ENCODE results near the gene SLC2A4.
A peak's percentile ranks its signal among the peaks of the same experiment; 100 is the strongest.
"Not testable (repeated sequence)": the region's sequence is repeated elsewhere in the genome, so short reads cannot be mapped to it uniquely, and the experiment has no call there.

Gene SLC2A4

DNA sequence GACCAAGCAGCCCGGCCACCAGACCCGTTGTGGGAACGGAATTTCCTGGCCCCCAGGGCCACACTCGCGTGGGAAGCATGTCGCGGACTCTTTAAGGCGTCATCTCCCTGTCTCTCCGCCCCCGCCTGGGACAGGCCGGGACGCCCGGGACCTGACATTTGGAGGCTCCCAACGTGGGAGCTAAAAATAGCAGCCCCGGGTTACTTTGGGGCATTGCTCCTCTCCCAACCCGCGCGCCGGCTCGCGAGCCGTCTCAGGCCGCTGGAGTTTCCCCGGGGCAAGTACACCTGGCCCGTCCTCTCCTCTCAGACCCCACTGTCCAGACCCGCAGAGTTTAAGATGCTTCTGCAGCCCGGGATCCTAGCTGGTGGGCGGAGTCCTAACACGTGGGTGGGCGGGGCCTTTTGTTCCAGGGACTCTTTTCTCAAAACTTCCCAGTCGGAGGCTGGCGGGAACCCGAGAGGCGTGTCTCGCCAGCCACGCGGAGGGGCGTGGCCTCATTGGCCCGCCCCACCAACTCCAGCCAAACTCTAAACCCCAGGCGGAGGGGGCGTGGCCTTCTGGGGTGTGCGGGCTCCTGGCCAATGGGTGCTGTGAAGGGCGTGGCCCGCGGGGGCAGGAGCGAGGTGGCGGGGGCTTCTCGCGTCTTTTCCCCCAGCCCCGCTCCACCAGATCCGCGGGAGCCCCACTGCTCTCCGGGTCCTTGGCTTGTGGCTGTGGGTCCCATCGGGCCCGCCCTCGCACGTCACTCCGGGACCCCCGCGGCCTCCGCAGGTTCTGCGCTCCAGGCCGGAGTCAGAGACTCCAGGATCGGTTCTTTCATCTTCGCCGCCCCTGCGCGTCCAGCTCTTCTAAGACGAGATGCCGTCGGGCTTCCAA is at the start of gene SLC2A4:
Gene SLC2A4 (plus strand): TSS at position 645 of the 879 bp plus-strand sequence. CDS start 217 bp downstream, at position 862.
- DNase-seq = peak; percentile 70

DNA sequence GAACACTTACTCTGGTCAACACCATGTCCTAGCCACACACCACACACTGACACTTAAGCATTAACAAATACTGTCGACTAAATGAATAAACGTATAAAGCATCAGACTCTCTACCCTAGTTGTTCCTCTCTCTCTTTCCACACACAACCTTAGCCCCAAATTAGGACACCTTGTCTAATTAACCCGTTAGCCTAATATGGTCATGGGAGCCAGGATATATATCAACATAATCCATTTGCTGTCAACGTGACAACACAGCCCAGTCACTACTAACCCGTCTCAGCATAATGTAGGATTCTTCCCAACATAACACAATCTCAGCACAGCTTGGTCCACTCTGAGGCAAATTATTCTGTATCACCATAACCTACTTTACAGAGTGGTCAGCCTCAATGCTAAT is 49.4 kb upstream of the SLC2A4 start:
- no peak for DNase-seq

DNA sequence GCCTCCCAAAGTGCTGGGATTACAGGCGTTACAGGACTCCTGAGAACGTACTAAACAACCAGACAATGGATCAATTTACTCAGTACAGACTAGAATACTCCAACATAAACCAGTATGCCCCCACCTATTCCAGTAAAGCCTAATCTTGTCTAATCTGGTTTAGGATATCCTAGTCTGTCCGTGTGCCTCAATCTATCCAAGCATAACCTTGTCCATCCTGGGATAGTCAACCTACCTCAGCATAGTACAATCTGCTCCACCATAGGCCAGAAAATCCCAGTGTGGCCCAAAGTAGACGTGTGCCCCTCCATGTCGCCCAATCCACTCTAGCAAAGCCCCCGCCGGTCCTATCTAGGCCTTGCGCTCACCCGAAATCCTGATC is 47.8 kb upstream of the SLC2A4 start:
- no peak for DNase-seq

DNA sequence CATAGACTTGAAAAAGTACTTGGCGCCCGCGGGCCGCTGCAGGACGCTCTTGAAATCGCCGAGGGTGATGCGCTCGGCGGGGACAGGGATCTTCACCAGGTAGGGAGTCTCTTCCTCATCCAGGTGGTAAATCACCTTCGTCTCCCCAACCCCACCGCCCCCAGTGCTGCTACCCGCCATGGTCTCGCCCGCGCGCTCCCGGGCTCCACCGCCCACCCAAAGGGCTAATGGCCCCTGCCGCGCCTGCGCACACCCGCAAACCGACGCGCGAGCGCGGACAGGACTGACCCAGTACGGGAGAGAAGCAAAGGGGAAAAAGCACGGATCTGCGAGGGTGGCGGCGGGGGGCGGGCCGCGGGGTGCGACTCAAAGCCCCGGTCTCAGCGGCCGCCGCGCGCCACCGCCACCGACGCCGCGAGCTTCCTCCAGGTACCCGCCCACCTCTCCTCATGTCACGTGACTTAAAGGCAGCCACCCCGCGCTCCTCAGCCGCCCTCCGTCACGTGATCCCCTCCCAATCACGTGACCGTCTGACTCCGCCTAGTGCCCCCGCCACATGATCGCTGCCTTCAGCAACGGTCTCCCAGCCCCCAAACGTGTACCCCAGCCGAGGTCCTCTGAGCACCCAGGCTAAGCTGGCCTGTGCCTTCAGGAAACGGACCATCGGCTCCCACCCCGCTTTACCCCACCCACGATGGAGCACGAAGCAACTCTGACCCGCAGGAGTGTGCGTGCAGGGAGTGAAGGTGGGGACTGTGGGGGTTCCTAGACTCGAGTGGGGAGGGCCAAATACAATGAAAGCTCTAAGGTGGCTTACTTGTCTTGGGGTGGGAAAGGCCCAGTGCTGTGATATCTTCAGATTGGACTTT is 47.2 kb upstream of the SLC2A4 start, which contains the start of gene DVL2:
Gene DVL2 (minus strand): TSS at position 435 of the 869 bp plus-strand sequence. CDS start 255 bp downstream, at position 180.
- peak; percentile 95 for DNase-seq

DNA sequence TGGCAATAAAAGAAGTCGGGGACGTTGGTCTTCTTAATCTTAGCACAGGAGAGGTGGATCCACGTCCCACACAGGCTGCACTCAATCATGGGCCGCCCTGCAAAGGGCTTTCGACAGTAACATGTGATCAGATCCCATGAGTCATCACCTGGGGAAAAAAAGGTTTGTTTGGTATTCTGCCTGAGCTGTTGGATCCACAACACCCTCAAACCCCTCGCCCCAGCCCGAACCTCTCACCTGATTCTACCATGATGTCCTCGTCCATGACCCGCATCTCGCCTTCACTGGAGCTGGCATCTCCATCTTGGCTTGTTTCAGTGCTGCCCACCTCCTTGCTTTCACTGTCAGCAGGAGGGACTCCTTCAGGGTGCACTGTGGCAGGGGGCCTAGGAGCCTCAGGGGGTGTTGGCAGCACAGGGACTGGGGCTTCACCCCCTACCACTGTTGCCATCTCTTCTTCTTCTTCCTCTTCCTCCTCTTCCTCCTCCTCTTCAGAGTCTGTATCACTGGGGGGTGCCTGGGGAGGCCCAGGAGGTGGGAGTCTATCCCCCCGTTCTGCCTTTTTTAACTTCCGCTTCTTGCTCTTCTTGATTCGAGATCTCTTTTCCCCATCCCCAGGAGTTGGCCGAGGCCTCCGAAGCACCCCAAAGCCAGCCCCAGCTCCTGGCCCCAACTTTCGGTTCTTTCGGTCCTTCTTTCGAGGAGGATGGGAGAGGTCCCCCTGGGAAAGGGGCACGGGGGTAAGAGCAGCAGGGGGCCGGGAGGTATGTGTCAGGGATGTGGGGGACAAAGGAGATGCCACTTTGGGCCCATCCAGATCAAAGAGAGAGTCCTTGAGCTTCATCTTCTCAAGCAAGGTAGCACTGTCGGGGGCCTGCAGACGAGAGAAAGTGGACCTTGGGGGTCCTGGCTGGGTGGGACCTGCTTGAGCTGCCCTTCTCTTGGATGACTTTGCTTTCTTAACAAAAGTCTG is 45.5 kb upstream of the SLC2A4 start:
- no peak for DNase-seq

DNA sequence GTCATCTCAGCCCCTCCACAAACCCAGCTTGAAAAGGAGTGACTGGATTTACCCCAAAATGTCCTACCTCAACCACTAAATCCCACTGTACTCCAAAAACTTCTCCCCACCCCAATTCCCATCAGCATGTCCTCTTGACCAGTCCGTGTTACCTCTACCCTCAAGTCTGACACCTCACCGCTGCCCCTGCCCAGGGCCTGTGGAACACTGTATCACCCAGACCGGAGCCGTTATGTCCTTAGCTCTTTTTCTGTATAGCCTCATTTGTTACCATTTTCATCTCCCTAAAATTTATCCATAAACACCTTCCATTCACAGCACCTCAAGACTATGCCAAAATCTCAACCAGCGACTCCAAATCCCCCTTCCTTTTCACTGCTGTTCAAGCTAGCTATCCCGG is 44.7 kb upstream of the SLC2A4 start:
- no peak for DNase-seq

DNA sequence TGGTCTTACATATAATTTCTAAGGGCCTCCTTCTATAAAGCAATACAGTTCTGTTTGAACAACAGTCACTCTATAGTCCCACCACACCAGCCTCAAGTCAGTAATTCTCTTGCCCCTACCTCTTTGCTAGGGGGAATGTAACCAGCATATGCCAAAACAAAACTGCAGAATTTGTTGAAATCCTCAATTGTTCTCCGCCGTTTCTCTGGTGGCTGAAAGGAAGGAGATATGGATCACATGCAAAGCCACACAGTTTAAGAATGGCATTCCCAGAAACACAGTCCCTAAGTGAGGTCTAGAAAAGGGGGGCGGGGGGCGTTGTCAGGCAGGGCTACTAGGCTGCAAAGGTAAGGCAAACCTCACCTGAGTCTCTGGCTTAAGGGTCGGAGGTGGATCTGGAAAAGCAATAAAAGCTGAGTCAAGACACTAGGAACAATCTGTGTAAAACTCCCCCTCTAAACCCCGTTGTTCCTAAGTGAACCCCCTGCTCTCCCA is 44.2 kb upstream of the SLC2A4 start:
- no peak for DNase-seq

DNA sequence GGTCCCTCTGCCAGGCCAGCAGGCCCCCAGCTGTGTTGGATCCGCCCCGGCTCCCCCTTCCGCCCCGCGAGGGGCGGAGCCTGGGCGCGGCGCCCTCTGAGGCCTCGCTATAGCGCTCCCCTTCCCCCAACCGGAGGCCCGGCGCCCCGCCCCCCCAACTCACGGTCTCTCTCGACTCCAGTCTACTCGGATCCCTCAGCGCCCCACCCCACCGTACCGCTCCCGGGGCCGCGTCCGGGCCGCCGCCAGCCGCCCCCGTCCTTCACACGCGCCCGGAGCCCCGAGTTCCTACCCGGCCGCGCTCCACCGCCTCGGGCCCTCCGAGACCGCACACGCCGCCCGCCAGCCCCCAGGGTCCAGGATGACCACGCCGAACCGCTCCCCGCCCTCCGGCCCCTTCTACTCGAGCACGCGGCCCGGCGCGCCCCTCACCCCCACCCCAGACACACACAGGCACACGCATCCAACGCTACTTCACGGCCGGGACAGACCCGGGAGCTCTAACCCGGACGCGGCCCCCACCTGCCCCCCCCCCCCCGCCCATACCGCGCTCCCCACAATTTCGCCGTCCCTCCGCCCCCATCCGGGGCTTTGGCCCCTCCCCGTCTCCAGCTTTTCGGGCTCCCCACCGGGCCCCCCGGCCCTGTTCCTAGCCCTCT is 43.6 kb upstream of the SLC2A4 start:
- DNase-seq = peak; percentile 57

DNA sequence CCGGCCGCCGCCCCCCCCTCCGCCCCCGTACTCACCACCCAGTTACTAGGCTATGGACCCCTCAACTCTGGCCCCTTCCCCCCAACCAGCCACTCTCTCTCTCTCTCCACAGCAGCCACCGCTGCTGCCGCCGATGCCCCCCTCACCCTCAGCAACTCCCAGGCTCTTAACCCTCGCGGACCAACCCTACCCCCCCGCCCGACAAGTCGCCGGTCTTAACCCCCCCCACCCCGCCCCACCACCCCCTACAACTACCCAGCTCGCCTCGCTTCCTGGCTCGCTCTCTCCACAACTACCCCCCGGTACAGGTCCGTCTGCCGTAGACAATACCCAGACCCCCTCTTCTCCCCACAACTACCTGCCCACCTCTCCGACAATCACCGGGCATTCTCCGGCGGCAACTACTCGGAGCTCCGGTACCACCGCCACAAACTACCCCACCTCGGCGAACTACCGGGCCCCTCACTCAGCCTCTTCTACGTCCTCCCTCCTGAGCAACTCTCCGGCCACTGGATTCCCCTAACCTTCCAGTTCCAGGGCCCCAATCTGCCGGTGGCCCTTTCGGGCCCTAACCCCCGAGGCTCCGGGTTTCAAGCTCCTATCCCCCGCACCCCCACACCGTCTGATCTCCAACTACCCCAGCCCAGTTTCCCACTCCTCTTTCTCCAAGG is 43.0 kb upstream of the SLC2A4 start:
- DNase-seq = no peak

DNA sequence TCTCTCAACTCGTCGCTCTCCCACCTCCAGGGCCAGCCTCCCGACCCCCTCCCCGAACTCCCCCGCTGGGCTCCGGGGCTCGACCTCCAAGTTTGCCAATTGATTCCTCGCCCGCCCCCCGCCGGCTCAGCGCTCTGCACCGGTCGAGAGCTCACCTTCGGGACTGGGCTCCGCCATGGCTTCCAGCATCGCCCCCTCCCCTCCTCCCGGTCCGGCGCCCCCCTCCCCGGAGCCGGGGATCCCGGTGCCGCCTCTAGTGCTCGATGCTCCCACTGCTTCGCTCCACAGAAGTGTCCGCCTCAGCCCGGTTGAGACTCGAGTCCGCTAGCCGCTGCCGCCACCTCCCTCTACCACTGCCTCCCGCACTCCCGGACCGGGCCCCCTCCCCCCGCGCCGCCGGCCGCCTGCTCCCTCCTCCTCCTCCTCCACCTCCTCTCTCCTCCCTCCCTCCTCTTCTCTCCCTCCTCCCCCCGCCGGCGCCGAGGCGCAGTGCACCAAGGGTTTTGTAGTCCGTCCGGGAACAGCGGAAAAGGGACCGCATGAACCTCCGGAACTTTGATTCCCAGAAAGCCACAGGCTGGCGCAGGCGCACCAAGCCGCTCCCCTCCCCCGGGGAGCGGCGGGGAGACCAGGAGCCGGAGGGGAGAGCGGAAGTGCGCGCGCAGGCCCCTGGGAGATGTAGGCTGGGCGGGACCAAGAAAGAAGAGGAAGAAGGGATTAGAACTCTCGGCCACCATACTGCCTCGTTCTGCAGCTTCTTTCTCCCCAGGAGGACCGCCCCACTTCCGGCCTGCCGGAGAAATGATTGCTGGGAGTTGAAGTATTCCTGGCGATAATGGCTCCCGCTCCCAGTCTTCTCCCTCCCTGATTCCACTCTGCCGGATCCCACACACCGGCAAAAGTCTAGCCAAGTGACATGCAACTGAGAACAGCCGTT is 42.2 kb upstream of the SLC2A4 start, which contains the start of gene PHF23:
Gene PHF23 (minus strand): TSS at position 367 of the 937 bp plus-strand sequence. CDS start 178 bp downstream, at position 189.
- DNase-seq = peak; percentile 98

DNA sequence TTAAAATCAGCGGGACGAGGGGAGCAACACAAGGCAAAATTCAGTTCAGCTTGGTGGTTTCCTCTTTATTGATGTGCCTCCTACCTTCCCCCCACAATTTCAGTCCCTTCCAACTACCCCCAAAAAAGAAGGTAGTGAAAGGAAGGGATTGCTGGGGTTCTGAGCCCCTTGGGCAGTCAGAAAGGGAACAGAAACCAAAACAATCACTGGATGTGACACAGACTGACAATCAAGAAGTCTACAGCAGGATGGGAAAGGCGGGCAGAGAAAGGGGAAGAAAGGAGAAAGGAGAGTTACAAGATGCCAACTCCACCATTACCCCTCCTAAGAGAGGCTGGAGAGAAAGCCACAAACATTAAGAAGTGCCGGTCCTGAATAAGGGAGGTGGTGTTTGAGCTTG is 41.1 kb upstream of the SLC2A4 start:
- DNase-seq = no peak

DNA sequence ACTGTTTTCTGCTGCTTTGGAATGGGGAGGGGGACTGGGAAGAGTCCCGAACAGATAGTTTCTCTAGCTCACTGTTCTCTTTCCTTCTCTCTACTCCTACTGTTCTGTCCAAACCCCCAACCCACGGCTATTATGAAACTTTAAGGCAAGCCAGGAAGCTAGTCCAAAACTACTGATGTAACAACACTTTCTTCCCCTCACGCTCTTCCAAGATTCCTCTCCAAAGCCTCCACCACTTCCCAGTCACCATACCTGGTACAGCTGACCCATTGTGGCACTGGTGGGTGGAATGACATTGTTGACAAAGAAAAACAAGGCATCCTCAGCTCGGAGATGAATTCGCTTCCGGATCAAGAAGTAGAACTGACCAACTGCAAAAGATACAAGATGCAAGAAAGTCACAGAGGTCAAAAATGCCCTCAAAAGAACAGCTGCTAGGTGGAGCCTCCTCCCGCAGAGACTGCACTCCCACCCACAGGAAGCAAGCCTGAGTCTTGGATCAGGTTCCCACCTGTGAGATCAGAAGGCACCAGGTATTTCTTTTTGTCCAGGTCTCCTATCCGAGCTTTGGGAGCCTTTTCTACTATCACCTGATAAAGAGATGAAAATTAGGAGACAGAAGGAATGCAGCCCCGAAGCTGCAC is 40.3 kb upstream of the SLC2A4 start:
- no peak for DNase-seq

DNA sequence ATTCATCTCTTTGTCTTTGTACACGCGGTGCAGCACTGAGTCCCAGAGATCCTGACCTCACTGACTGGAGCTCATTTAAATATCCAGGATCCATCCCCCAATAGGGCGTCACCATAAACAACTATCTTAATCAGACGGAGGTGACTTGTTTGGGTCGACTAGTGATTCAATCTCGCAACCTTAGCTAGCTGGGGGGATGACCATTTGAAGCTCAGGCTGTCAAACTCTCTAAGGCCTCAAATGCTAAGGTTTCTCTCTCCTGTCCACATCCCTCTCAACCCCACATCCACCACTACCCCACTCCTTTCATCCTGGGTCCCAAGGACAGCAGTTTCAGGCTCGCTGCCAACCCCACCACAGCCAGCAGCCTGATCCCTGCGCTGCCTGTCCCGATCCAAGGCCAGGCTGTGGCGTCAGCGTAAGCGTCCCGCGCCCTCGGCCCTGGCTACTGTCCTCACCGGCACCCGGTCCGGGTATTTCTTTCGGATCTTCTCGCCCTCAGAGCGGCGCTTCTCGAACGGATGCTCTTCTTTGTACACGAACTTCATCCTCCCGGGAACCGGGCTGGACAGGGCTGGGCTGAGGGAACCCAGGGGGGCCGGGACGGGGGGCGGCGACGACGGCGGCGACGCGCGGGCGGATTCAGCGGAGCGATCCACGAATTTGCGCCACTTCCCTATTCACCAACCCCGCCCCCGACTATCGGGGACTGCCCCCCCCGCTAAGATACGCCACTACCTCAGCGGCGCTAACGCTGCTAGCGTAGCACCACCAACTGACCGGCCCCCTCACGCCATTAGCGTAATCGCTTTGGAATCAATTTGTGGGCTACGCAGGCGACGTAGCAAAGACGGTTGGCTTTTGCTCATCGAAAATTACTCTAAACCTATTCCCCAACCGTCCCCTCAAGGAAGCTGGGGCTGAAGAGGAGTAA is 39.5 kb upstream of the SLC2A4 start, which contains the start of gene GABARAP:
Gene GABARAP (minus strand): TSS at position 667 of the 934 bp plus-strand sequence. CDS start 119 bp downstream, at position 548.
- peak; percentile 90 for DNase-seq

DNA sequence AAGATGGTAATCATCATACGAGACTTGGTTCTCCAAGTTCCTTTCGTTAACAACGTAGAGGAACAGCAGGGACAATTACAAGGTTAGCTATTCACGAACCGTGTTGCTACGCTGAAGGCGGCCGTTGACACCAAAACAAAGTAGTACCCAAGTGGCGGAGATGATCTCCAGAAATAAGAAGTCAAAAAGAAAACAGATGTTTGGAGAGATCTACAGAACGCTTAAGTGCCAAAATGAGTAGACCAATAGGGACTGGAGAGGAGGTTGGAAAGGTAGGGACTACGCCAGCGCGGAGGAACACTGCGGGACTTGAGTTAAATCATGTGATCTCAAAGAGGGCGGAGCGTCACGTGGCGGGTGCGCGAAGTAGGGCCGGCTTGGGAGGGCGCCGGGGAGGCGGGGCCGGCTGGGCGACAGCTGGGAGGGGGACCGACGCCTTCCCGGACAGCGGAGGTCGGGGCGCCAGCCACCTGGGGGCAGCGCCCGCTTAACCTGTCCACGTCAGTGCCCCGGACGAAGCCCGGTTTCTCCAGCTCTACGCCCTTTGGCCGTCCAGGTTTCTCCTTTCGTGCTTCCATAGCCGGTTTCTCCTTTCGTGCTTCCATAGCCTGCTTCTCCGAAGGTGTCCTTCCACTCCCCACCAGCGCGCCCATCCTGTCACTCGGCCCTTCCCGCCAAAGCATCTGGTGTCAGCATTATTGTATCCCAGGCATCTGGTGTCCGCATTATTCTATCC is 38.6 kb upstream of the SLC2A4 start:
- peak; percentile 91 for DNase-seq

DNA sequence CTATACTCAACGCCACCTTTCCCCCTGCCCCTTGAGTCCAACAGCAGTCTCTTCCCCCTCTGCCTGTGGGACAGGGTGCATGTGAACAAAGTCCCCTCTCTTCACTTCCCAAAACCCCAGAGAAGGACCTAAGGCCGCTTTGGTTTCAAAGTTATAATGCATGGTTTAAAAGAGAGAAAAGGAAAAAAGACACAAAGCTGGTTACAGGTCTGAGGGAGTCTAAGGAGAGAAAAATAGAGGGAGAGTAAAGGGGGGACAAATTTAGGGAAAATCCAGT is 38.1 kb upstream of the SLC2A4 start:
- no peak for DNase-seq

DNA sequence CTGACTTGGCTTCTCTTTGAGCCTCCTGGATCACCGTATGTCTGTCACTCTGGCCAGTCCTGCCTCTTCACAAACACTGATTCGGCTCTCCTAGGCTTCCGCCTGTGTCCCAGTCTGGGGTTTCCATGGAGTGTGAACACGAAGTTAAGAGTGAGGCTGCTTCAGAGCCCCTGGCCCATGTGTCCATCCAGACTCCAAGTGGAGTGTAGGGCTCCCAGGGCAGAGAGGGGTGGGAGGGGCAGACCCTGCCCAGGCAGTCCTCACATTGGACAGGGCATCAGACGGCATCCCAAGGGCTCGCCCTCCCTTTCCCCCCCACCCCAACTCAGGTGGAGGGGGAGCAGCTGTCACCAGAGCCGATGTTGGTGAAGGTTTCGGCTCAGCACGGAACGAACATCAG is 37.7 kb upstream of the SLC2A4 start:
- not testable (repeated sequence) for DNase-seq

DNA sequence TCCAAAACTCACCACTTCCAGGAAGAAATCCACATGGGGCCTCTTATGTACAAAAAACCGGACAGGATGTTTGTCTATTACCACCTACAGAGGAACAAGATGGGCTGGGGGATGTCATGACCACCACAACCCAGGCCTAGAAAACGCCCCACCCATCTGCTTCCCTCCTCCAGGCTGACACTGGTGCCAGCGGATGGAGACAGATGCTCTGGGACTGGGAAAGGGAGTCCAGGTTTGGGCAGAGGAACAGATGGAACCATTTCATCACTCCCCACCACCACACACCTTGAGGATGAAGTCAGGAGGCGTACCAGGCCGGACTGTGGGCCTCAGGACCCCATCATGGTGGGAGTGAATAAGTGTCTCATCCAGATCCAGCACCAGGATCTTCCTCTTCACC is 34.7 kb upstream of the SLC2A4 start:
- no peak for DNase-seq

Data from NCI-H1436 (cell line).